SK-N-SH treated with all-trans-retinoic acid at 6 μM for 48 hours (cell line): ENCODE measurements around the gene STX10.

Experiments used
- ATAC-seq: fragments of 200-7000 bp; cut with Tn5 transposase; 3 replicates; pipeline ENCODE4 v1.9.1; 2020; ENCODE audit warnings: mild to moderate bottlenecking, moderate library complexity
- ARNTL ChIP-seq: fragments of 450-650 bp; formaldehyde crosslinking; IDR thresholded peaks from 2 replicates; pipeline ENCODE4 v1.5.0; 2020; ENCODE audit warnings: low read depth, mild to moderate bottlenecking, moderate library complexity, borderline replicate concordance
- BACH2 ChIP-seq: fragments of 250-450 bp; sonication (Bioruptor Pico); IDR thresholded peaks from 2 replicates; pipeline ENCODE4 v1.9.0; 2021; ENCODE audit warnings: mild to moderate bottlenecking, borderline replicate concordance
- CSDC2 ChIP-seq: fragments of 250-450 bp; sonication (Bioruptor Pico); IDR thresholded peaks from 2 replicates; pipeline ENCODE4 v1.5.0; 2020; ENCODE audit warnings: mild to moderate bottlenecking, moderate library complexity
- CSRNP3 ChIP-seq: fragments of 250-450 bp; sonication (Bioruptor Pico); IDR thresholded peaks from 2 replicates; pipeline ENCODE4 v1.5.1; 2021; ENCODE audit warnings: mild to moderate bottlenecking, moderate library complexity
- ESRRG ChIP-seq: fragments of 250-450 bp; sonication (Bioruptor Pico); IDR thresholded peaks from 2 replicates; pipeline ENCODE4 v1.6.1; 2021; ENCODE audit warnings: mild to moderate bottlenecking
- GLIS3 ChIP-seq: fragments of 250-450 bp; sonication (Bioruptor Pico); IDR thresholded peaks from 2 replicates; pipeline ENCODE4 v1.5.0; 2020; ENCODE audit warnings: mild to moderate bottlenecking, moderate library complexity
- PATZ1 ChIP-seq: fragments of 250-450 bp; sonication (Bioruptor Pico); IDR thresholded peaks from 2 replicates; pipeline ENCODE4 v1.8.0; 2020; ENCODE audit warnings: mild to moderate bottlenecking, moderate library complexity, borderline replicate concordance
- PPARA ChIP-seq: fragments of 250-450 bp; sonication (Bioruptor Pico); IDR thresholded peaks from 2 replicates; pipeline ENCODE4 v1.5.0; 2020; ENCODE audit warnings: mild to moderate bottlenecking, borderline replicate concordance
- RARB ChIP-seq: fragments of 250-450 bp; sonication (Bioruptor Pico); IDR thresholded peaks from 2 replicates; pipeline ENCODE4 v1.8.0; 2021; ENCODE audit warnings: mild to moderate bottlenecking, moderate library complexity
- SNAI2 ChIP-seq: fragments of 250-450 bp; sonication (Bioruptor Pico); IDR thresholded peaks from 2 replicates; pipeline ENCODE4 v1.5.0; 2020; ENCODE audit warnings: mild to moderate bottlenecking, moderate library complexity
- TOX ChIP-seq: fragments of 250-450 bp; sonication (Bioruptor Pico); IDR thresholded peaks from 2 replicates; pipeline ENCODE4 v1.8.0; 2021; ENCODE audit warnings: mild to moderate bottlenecking, moderate library complexity, borderline replicate concordance
- ZC3H10 ChIP-seq: fragments of 250-450 bp; sonication (Bioruptor Pico); IDR thresholded peaks from 2 replicates; pipeline ENCODE4 v1.5.1; 2021; ENCODE audit warnings: mild to moderate bottlenecking, moderate library complexity
- ZFP3 ChIP-seq: fragments of 250-450 bp; sonication (Bioruptor Pico); IDR thresholded peaks from 2 replicates; pipeline ENCODE4 v1.5.0; 2020; ENCODE audit warnings: mild to moderate bottlenecking, moderate library complexity
- ZFP30 ChIP-seq: fragments of 450-650 bp; formaldehyde crosslinking; IDR thresholded peaks from 2 replicates; pipeline ENCODE4 v1.5.0; 2022; ENCODE audit warnings: mild to moderate bottlenecking, moderate library complexity
- ZNF70 ChIP-seq: fragments of 450-650 bp; formaldehyde crosslinking; IDR thresholded peaks from 2 replicates; pipeline ENCODE4 v1.5.0; 2020; ENCODE audit warnings: mild to moderate bottlenecking, moderate library complexity
- ZNF8 ChIP-seq: fragments of 450-650 bp; formaldehyde crosslinking; IDR thresholded peaks from 2 replicates; pipeline ENCODE4 v1.5.0; 2020; ENCODE audit warnings: mild to moderate bottlenecking, moderate library complexity
- TF ChIP-seq, protein P1 (sequence below): fragments of 250-450 bp; sonication (Bioruptor Pico); IDR thresholded peaks from 2 replicates; pipeline ENCODE4 v1.8.0; 2021; ENCODE audit warnings: low read depth, mild to moderate bottlenecking, moderate library complexity, borderline replicate concordance
- TF ChIP-seq, protein P2 (sequence below): fragments of 250-450 bp; sonication (Bioruptor Pico); IDR thresholded peaks from 2 replicates; pipeline ENCODE4 v1.5.0; 2020; ENCODE audit warnings: mild to moderate bottlenecking, moderate library complexity

STX10 gene

GRCh38 chr19:13128583-13128982 lies 21.6 kb downstream of the STX10 start:
- no peak for ATAC-seq
- TF ChIP-seq BACH2 (CRISPR knock-in tag) (no peak), ESRRG (CRISPR knock-in tag) (no peak), PPARA (CRISPR knock-in tag) (no peak), ZC3H10 (no peak), RARB (CRISPR knock-in tag) (no peak), SNAI2 (CRISPR knock-in tag) (no peak), ARNTL (CRISPR knock-in tag) (no peak), ZFP30 (CRISPR knock-in tag) (no peak)
- TF ChIP-seq, protein P1, sequence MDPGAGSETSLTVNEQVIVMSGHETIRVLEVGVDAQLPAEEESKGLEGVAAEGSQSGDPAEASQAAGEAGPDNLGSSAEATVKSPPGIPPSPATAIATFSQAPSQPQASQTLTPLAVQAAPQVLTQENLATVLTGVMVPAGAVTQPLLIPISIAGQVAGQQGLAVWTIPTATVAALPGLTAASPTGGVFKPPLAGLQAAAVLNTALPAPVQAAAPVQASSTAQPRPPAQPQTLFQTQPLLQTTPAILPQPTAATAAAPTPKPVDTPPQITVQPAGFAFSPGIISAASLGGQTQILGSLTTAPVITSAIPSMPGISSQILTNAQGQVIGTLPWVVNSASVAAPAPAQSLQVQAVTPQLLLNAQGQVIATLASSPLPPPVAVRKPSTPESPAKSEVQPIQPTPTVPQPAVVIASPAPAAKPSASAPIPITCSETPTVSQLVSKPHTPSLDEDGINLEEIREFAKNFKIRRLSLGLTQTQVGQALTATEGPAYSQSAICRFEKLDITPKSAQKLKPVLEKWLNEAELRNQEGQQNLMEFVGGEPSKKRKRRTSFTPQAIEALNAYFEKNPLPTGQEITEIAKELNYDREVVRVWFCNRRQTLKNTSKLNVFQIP (CRISPR knock-in tag), result no peak

DNA sequence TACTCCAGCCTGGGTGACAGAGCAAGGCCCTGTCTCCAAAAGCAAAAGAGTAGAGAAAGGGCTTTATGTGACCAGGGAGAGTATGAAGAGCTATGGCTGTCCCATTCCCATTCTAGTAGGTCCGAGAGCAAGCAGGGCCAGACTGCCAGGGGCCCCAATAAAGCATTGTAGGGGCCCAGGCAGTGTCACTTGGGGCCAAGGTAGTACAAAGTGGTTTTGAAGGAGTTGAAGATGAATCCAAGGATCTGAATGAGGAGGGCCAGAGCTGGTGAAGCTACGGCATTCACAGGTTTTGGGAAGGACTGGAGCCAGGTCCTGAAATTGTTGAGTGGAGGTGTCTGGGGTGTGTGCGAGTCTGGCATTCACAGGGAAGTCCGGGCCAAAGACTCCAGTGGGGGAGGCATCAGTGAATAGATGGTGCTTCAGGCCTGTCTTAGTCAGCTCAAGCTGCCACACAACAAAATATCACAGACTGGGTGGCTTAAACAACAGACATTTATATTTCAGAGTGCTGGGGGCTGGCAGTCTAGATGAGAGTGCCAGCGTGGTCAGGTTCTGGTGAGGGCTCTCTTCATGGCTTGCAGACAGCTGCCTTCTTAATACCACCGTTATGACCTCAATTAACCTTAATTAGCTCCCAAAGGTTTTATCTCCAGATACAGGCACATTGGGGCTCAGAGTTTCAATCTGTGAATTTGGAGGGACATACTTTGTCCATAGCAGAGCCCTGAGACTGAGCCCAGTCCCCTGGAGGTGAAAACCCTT lies 22.2 kb downstream of the STX10 start:
- TF ChIP-seq PATZ1 (CRISPR knock-in tag) (no peak), GLIS3 (CRISPR knock-in tag) (no peak), ZFP3 (no peak), RARB (CRISPR knock-in tag) (no peak), CSRNP3 (CRISPR knock-in tag) (no peak), ZFP30 (CRISPR knock-in tag) (no peak), ZNF8 (CRISPR knock-in tag) (no peak), CSDC2 (CRISPR knock-in tag) (no peak), TOX (no peak), ZNF70 (CRISPR knock-in tag) (no peak), SNAI2 (CRISPR knock-in tag) (no peak)
- TF ChIP-seq, protein P2, sequence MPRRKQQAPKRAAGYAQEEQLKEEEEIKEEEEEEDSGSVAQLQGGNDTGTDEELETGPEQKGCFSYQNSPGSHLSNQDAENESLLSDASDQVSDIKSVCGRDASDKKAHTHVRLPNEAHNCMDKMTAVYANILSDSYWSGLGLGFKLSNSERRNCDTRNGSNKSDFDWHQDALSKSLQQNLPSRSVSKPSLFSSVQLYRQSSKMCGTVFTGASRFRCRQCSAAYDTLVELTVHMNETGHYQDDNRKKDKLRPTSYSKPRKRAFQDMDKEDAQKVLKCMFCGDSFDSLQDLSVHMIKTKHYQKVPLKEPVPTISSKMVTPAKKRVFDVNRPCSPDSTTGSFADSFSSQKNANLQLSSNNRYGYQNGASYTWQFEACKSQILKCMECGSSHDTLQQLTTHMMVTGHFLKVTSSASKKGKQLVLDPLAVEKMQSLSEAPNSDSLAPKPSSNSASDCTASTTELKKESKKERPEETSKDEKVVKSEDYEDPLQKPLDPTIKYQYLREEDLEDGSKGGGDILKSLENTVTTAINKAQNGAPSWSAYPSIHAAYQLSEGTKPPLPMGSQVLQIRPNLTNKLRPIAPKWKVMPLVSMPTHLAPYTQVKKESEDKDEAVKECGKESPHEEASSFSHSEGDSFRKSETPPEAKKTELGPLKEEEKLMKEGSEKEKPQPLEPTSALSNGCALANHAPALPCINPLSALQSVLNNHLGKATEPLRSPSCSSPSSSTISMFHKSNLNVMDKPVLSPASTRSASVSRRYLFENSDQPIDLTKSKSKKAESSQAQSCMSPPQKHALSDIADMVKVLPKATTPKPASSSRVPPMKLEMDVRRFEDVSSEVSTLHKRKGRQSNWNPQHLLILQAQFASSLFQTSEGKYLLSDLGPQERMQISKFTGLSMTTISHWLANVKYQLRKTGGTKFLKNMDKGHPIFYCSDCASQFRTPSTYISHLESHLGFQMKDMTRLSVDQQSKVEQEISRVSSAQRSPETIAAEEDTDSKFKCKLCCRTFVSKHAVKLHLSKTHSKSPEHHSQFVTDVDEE, result no peak
- TF ChIP-seq, protein P1 (CRISPR knock-in tag), result no peak
- TF ChIP-seq, all 23 proteins: peak for 0
- no peak for ATAC-seq

DNA sequence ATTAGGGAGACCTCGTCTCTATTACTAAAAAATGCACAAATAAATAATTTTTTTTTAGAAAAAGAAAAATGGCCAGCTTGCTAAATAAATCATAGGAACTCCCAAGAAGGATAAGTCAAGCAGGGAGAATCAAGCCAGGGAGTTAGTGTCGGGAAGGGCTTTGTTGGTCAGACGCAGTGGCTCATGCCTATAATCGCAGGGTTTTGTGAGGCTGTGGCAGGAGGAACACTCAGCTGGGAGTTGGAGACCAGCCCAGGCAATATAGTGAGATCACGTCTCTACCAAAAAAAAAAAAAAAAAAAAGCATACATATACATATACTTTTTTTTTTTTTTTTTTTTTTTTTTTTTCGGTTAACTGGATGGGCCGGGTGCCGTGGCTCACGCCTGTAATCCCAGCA lies 23.1 kb downstream of the STX10 start:
- no peak for ATAC-seq
- no peak for TF ChIP-seq CSDC2 (CRISPR knock-in tag)
- TF ChIP-seq, all 23 proteins: peak for 0
